WTC11 (cell line): ENCODE data around the gene SEMA4C. TPM values are rescaled to one million over a fixed set of nuclear protein-coding genes. Genes with fewer than 3 reads are reported as not detected.

Experiments used
- ATAC-seq: fragments of 200-7000 bp; cut with Tn5 transposase; 2 replicates; pipeline ENCODE4 v1.10.0; 2021; ENCODE audit warnings: mild to moderate bottlenecking, moderate library complexity
- CTCF ChIA-PET: fragments of 300-600 bp; sonication (Branson Sonifier 250); formaldehyde crosslinking; loops from one replicate; lab custom pipeline; 2021; ENCODE audit warnings: antibody characterized with exemption; lab: Charles Lee
- POLR2A ChIA-PET: fragments of 350-600 bp; sonication (Branson Sonifier 250); formaldehyde crosslinking; loops from one replicate; lab custom pipeline; 2021; ENCODE audit warnings: antibody characterized with exemption; lab: Charles Lee
- DNase-seq: peaks from one replicate; pipeline ENCODE4 v3.0.0; 2021; ENCODE audit warnings: low spot score
- H3K27ac Mint-ChIP-seq: 2 replicates; pipeline ENCODE4 v1.8.0; 2021; ENCODE audit warnings: mixed read lengths
- H3K27me3 Mint-ChIP-seq: 2 replicates; pipeline ENCODE4 v1.8.0; 2021; ENCODE audit warnings: low read depth, mild to moderate bottlenecking, moderate library complexity, mixed read lengths
- H3K36me3 Mint-ChIP-seq: 2 replicates; pipeline ENCODE4 v1.8.0; 2021; ENCODE audit warnings: mixed read lengths
- H3K4me1 Mint-ChIP-seq: 2 replicates; pipeline ENCODE4 v1.8.0; 2022; ENCODE audit warnings: mixed read lengths
- H3K4me3 Mint-ChIP-seq: 2 replicates; pipeline ENCODE4 v1.8.0; 2021; ENCODE audit warnings: mild to moderate bottlenecking, moderate library complexity, mixed read lengths
- H3K9me3 Mint-ChIP-seq: 2 replicates; pipeline ENCODE4 v1.8.0; 2021; ENCODE audit warnings: mixed read lengths
- ATF2 ChIP-seq: sonication (generic); formaldehyde crosslinking; IDR thresholded peaks from 2 replicates; pipeline ENCODE4 v1.8.1; 2022; ENCODE audit warnings: low read depth, missing genetic modification reagents, borderline replicate concordance
- CBFB ChIP-seq: sonication (generic); formaldehyde crosslinking; IDR thresholded peaks from 2 replicates; pipeline ENCODE4 v1.8.1; 2022; ENCODE audit warnings: mild to moderate bottlenecking, low read depth, missing genetic modification reagents
- CTCF ChIP-seq: fragments of 200-600 bp; IDR thresholded peaks from 2 replicates; pipeline ENCODE4 v1.8.0; 2022; ENCODE audit warnings: antibody characterized with exemption
- E2F4 ChIP-seq: sonication (generic); formaldehyde crosslinking; IDR thresholded peaks from 2 replicates; pipeline ENCODE4 v1.8.1; 2022; ENCODE audit warnings: low read depth, mild to moderate bottlenecking, moderate library complexity, missing genetic modification reagents, borderline replicate concordance
- ETV6 ChIP-seq: sonication (generic); formaldehyde crosslinking; IDR thresholded peaks from 2 replicates; pipeline ENCODE4 v1.8.1; 2022; ENCODE audit warnings: mild to moderate bottlenecking, missing genetic modification reagents
- FOXJ3 ChIP-seq: sonication (generic); formaldehyde crosslinking; IDR thresholded peaks from 2 replicates; pipeline ENCODE4 v1.9.0; 2021; ENCODE audit warnings: missing genetic modification reagents, mild to moderate bottlenecking, borderline replicate concordance
- MAX ChIP-seq: sonication (generic); formaldehyde crosslinking; IDR thresholded peaks from 2 replicates; pipeline ENCODE4 v1.8.0; 2022; ENCODE audit warnings: mild to moderate bottlenecking, missing genetic modification reagents
- MYBL2 ChIP-seq: sonication (generic); formaldehyde crosslinking; IDR thresholded peaks from 2 replicates; pipeline ENCODE4 v1.8.1; 2023; ENCODE audit warnings: mild to moderate bottlenecking, moderate library complexity, missing genetic modification reagents
- NFYB ChIP-seq: sonication (generic); formaldehyde crosslinking; conservative IDR thresholded peaks from 2 replicates; pipeline ENCODE4 v1.8.0; 2022; ENCODE audit warnings: low read depth, missing genetic modification reagents
- OVOL2 ChIP-seq: fragments of 250-450 bp; sonication (Bioruptor Pico); IDR thresholded peaks from 2 replicates; pipeline ENCODE4 v1.9.0; 2021; ENCODE audit warnings: mild to moderate bottlenecking, borderline replicate concordance
- PRDM15 ChIP-seq: sonication (generic); formaldehyde crosslinking; IDR thresholded peaks from 2 replicates; pipeline ENCODE4 v1.8.0; 2022; ENCODE audit warnings: missing genetic modification reagents
- PREB ChIP-seq: sonication (generic); formaldehyde crosslinking; IDR thresholded peaks from 2 replicates; pipeline ENCODE4 v1.8.1; 2022; ENCODE audit warnings: mild to moderate bottlenecking, missing genetic modification reagents, moderate library complexity, borderline replicate concordance
- SMAD3 ChIP-seq: sonication (generic); formaldehyde crosslinking; IDR thresholded peaks from 2 replicates; pipeline ENCODE4 v1.8.0; 2022; ENCODE audit warnings: missing genetic modification reagents, mild to moderate bottlenecking, borderline replicate concordance
- TEAD1 ChIP-seq: sonication (generic); formaldehyde crosslinking; IDR thresholded peaks from 2 replicates; pipeline ENCODE4 v1.8.0; 2022; ENCODE audit warnings: mild to moderate bottlenecking, missing genetic modification reagents
- ZBTB21 ChIP-seq: sonication (generic); formaldehyde crosslinking; IDR thresholded peaks from 2 replicates; pipeline ENCODE4 v1.8.1; 2023; ENCODE audit warnings: mild to moderate bottlenecking, missing genetic modification reagents, borderline replicate concordance
- ZNF138 ChIP-seq: sonication (generic); formaldehyde crosslinking; conservative IDR thresholded peaks from 2 replicates; pipeline ENCODE4 v1.8.1; 2022; ENCODE audit warnings: mild to moderate bottlenecking, moderate library complexity, missing genetic modification reagents
- ZNF416 ChIP-seq: fragments of 250-450 bp; sonication (Bioruptor Pico); IDR thresholded peaks from 2 replicates; pipeline ENCODE4 v1.9.0; 2021; ENCODE audit warnings: mild to moderate bottlenecking, inconsistent platforms
- ZNF532 ChIP-seq: fragments of 250-450 bp; sonication (Bioruptor Pico); IDR thresholded peaks from 2 replicates; pipeline ENCODE4 v1.9.0; 2021; ENCODE audit warnings: mild to moderate bottlenecking, borderline replicate concordance
- ZSCAN18 ChIP-seq: fragments of 250-450 bp; sonication (Bioruptor Pico); IDR thresholded peaks from 2 replicates; pipeline ENCODE4 v2.1.2; 2022; ENCODE audit warnings: mild to moderate bottlenecking, moderate library complexity
- total RNA-seq: library from RNA; stranded (reverse); gene quantifications from 3 replicates; pipeline ENCODE4 v1.2.3, GENCODE V29; 2021

The SEMA4C gene
- total RNA-seq, 1 experiment from 2014 or later = 81.6 TPM

GRCh38 chr2:96918092-96918753 is 48.3 kb upstream of the SEMA4C start:
- CTCF ChIA-PET = interaction anchor here (2.6 kb wide), 1 partner anchor 32 kb away, joined by 10 read pairs; no protein-coding TSS in a partner anchor
- Mint-ChIP-seq H3K36me3 (no peaks in the 10 kb centered on the region), H3K4me3 (no peak overlapping the region), H3K27me3 (peaks cover 66% of the 10 kb centered on the region), H3K4me1 (peaks cover 54% of the 10 kb centered on the region), H3K27ac (no peak overlapping the region), H3K9me3 (0 out of 2 replicates have a peak, but pooled peaks cover 5% of the 10 kb centered on the region)
- DNase-seq = no peak
- POLR2A ChIA-PET = no interaction called here
- TF ChIP-seq ZNF138 (no peak), E2F4 (CRISPR knock-in tag) (no peak), ZNF416 (CRISPR knock-in tag) (no peak), ATF2 (CRISPR knock-in tag) (no peak), PREB (CRISPR knock-in tag) (no peak), TEAD1 (CRISPR knock-in tag) (no peak), CTCF (no peak), MAX (CRISPR knock-in tag) (no peak), ETV6 (CRISPR knock-in tag) (no peak), MYBL2 (CRISPR knock-in tag) (no peak), NFYB (CRISPR knock-in tag) (no peak), ZBTB21 (no peak), ZSCAN18 (no peak), ZNF532 (no peak), SMAD3 (no peak), OVOL2 (CRISPR knock-in tag) (no peak), FOXJ3 (CRISPR knock-in tag) (no peak), PRDM15 (CRISPR knock-in tag) (no peak), CBFB (CRISPR knock-in tag) (no peak)
- no peak for ATAC-seq
